ENCODE measurements around the gene BANK1.

- no peak for TF ChIP-seq POLR2A (IDR thresholded peaks at IDR 0.05; ENCODE audit: low read length)
- no peak for TF ChIP-seq GATA1 (IDR thresholded peaks at IDR 0.05; ENCODE audit: low read depth, low read length)
These were observed 120.3 kb downstream of the BANK1 start for GRCh38 chr4:101910786-101911373.
